Lung microvascular endothelial cell (primary cell): ENCODE results near the gene TRAPPC2L. TPM values are rescaled to one million over a fixed set of nuclear protein-coding genes. Genes with fewer than 3 reads are reported as not detected.

Source experiments
- DNase-seq, 2 donors: peaks; one replicate each; pipeline versions ENCODE4 v3.0.0 to v3.0.0-alpha.2; 2010; ENCODE audit warnings: low read depth in 2 of 2
- total RNA-seq: library from RNA; depleted of rRNA; stranded (reverse); fragments of >200 nt; gene quantifications from 2 replicates; pipeline ENCODE4 v1.2.1, GENCODE V29; 2014

Gene TRAPPC2L, protein sequence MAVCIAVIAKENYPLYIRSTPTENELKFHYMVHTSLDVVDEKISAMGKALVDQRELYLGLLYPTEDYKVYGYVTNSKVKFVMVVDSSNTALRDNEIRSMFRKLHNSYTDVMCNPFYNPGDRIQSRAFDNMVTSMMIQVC
- 35.9 and 49.5 TPM in 2 replicates for total RNA-seq

DNA sequence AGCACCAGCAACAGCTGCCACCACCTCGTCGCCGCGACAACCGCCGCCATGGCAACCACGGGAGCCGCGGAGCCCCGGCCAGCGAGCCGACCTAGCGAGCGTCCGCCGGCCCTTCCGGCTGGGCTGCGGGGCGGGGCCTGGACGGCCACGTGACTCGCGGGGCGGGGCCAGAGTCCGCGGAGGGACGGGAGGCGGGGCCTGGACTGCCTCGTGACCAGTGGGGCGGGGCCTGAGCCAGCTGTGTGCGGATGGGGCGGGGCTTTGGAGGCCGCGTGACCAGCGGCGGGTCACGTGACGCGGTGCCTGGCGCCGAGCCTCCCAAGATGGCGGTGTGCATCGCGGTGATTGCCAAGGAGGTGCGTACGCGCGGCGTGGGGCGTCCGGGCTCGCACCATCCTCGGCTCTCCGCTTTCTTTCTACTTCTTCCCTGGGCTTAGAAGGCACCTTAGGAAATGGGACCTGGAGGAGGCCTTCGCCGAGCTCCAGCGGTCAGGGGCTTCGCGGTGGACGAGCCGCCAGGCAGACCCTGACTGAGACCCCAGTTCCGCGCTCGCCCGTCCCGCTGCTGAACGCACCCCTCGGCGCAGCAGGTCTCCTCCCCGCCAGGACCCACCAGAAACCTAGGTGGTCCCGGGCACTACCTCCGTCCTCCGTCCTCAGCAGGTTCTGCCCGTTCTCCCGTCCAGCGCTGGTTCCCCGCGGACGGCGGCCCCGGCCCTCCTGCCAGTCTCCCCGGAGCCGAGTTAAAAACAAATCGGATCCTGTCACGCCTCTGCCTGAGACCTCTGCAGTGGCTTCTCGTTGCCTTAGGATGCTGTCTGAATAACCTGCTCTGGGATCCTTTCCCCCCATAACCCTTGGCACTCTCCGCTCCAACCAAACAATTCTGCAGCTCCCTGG, at the start of gene TRAPPC2L, which contains the start of gene GALNS:
TRAPPC2L (plus strand) TSS at position 300 of the 900 bp plus-strand sequence; CDS start at position 324, 24 bp downstream.
GALNS (minus strand) TSS at position 120 of the 900 bp plus-strand sequence; CDS start at position 50, 70 bp downstream.
- DNase-seq = peak; percentile 97 to 98

DNA sequence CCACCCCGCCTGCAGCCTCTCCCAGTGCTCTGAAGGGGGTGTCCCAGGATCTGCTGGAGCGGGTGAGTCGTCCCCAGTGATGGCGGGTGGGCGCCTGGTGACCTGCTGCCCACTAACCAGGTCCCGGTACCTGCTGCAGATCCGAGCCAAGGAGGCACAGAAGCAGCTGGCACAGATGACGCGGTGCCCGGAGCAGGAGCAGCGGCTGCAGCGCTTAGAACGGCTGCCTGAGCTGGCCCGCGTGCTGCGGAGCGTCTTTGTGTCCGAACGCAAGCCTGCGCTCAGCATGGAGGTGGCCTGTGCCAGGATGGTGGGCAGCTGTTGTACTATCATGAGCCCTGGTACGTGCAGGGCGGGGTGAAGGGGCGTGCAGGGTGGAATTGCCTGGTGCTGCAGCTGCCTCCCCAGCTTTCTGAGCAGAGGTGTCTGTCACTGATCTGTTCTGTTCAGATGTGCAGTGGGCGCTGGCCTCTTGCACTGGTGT, 49.7 kb upstream of the TRAPPC2L start:
- no peak for DNase-seq

- DNase-seq = no peak
These were observed 49.1 kb upstream of the TRAPPC2L start for GRCh38 chr16:88807626-88808453.

DNA sequence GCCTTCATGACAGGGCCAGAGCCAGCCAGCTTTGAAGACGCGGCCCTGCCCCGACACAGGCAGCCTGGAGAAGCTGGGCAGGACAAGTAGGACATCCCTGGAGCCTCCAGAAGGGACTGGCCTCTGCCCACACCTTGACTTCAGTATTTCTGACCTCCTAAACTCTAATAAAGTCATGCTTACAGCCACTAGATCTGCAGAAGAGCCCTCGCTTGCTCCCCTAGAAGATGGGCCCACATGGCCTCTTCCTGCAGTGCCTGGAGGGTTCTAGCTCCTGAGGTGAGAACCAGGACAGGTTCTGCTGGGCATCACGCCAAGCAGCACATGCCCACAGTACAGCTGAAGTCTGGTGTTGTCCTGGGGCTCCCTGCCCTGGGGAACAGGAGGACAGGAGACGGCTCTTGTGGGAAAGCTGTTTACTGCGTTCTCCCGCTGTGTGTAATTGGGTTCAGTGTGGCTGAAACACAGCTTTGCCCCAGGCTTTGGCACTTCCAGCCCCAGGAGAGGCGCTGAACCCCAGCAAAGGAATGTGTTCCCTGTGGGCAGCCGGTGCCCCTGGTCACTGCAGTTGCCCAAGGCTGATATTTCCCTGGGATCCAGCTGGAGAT, 47.8 kb upstream of the TRAPPC2L start:
- DNase-seq = no peak

DNA sequence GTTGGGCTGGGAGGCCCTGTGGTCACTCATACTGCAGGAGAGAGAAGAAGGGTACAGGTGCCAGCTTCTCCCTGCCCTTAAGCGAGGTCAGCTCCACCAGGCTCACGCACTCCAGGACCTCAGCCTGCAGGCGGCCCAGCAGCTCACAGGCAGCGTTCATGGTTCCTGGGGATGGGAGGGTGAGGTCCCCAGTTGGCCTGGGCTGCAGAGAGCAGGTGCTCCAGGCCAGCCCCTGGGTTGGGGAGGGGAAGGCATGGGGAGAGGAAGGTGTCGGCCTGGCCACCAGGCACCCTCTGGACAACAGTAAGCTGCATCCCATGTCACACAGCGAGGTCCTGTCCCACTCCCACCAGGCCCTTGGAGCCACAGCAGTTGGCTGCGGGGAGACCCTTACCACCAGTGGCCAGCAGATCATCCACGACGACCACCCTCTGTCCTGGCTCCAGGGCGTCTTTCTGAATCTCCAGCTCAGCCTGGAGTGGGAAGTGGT, 47.2 kb upstream of the TRAPPC2L start:
- no peak for DNase-seq

DNA sequence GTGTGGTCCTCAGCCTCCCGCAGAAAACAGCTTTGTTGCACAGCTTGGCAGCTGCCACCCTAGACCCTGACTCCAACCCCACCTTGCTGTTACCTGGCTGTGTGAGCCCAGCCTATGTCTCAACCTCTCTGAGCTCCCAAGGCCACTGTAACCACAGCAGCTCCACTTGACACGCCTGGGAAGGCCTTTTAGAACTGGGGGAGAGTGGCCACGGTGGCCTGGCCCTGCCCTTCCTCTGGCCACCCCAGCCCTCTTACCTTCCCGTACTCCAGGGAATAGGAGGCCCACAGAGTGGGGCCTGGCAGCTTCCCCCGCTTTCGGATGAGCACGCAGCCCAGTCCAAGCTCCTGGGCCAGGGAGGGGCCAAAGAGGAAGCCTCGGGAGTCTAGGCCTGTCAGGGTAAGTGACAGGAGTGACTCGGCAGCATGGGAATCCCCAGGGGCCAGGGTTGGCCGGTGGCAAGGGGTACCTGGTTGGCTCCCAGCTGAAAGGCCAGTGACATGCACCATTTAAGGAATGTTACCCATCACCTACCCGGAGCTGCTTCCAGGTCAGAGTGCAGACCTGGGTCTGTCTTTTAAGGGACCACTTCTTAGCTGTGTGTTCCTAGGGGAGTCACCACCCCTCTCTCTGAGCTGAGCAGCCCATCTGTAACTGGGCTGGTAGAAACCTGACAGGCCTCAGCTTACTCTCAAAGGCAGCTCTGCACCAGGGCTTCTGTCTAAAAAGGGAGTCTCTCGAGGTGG, 46.6 kb upstream of the TRAPPC2L start:
- DNase-seq = no peak

DNA sequence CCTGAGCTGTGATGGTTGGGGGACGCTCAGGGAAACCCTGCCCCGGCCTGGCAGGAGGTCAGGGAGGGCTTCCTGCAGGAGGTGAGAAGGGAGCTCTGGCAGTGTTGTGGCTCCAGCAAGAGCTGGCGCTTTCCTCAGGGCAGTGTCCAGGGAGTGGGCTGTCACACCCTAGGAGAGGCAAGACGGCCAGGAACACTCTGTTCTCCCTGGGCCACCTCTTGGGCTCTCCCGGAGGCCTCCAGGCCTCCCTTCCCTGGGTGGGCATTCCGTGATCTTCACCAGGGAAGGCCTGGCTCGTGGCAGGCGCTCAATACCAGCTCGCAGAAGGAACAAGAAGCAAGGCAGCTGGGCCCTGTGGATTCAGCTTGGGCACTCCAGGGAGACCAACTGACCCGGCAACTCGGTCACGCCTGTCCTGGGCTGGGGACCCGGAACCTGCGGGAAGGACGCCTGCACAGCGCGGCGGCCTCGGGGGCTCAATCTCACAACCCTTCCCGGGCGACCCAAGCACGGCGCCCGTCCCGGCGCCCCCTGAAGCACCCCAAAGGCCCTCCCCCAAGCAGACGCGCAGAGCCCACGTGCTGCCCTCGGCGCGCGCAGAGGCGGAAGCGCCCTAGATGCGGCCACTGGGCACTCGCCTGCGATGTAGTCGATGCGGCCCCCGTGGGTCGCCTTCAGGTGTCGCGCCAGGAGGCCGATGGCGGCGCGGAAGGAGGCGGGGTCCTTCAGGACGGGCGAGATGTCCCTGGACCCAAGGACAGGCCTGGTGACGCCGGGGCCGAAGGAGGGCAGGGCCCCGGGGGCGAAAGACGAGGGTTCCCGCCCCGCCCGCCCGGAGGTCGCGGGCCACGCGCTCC, 45.8 kb upstream of the TRAPPC2L start:
- DNase-seq = peak; percentile 74 to 79

DNA sequence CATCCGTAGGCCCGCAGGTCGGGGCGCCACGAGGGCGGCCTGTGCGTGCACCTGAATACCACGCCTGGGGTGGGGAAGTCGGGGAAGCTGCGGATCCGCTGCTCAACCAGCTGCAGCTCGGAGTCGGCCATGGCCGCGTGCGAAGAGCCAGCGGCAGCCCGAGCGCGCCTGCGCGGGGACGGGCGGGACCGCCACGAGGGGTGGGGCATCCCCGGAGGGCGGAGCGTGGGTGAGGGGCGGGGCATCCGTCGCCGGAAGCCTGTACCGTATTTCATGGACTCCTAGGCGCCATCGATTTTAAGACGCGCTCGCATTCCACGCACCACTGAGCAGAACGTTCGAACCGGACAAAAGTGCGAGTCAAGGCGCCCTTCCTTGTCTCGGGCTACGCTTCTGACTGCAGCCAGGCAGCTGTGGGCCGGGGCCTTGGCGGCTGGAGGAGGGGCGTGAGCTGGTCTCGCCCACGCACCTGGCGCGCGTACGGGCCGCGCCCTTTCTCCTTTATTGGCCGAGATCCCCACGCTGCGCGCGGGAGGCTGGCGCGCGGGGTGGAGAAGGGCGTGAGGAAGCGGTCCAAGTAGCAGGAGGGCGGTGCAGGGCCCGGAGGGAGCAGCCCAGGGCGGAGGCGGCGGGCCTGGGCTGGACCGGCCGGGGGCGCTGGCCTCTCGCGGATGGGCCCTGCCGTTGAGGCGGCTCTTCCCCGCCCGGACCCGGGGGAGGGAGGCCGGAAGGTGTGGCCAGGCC, 45.0 kb upstream of the TRAPPC2L start, which contains the start of gene APRT:
APRT (minus strand) TSS at position 160 of the 744 bp plus-strand sequence; CDS start at position 131, 29 bp downstream.
- DNase-seq = peak; percentile 93 to 95

DNA sequence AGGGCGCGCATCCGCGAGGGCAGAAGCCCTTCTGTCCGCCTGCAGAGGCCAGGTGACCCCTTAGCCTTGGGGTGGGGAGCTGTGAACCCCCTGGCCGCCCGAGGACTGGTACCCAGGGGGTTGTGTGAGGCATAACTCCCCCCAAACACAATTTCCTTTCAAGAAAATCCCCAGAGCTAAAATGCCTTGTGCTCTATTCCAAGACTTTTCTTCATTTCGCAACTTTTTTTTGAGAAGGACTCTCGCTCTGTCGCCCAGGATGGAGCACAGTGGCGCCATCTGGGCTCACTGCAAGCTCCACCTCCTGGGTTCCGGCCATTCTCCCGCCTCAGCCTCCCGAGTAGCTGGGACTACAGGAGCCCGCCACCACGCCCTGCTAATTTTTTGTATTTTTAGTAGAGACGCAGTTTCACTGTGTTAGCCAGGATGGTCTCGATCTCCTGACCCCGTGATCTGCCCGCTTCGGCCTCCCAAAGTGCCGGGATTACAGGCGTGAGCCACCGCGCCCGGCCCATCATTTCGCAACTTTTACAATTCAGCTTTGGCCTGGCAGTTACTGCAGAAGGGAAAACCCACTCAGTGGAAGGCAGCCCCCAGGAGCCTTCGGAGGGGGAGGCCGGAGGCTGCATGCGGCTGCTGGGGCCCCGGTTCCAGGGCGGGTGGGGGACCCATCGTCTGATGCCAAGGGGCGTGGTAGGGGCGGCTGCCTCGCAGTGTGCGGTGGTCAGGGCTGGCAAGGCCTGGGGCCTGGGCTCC, 44.2 kb upstream of the TRAPPC2L start:
- no peak for DNase-seq

GRCh38 chr16:88813269-88814143, 43.4 kb upstream of the TRAPPC2L start:
- no peak for DNase-seq

DNA sequence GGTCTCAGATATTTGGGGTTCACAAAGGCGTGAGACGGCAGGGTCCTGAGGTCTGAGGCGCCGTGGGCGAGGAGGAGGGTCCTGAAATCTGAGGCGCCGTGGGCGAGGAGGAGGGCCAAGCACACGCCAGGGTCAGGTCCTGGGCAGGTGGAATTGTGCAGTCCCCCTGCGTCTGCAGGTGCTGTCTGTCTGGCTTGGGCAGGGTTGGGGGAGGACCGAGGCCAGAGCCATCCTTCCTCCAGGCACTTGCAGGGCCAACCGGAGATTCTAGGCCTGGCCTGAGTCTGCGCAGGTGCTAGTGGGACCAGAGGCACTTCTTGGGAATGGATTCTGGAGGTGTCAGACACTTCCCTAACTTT, 42.8 kb upstream of the TRAPPC2L start:
- no peak for DNase-seq

DNA sequence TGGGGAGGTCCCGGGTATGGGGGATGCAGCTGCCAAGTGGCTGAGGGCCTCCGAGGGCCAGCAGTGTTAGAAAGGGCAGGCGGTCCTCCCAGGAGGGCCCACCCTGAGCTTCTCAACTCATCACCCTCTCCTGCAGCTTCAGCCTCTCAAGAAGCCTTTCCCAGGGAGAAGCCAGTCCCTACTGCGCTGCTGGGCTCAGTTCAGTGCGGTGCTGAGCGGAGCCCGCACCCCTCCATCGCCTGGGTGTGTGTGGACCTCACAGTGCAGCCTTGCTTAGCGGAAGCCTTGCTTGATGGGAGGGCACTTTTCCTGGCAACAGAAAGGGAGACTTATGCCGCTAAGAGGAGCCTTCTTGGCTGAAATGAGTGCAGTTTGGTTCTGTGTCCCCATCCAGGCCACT, 41.7 kb upstream of the TRAPPC2L start:
- DNase-seq = no peak

DNA sequence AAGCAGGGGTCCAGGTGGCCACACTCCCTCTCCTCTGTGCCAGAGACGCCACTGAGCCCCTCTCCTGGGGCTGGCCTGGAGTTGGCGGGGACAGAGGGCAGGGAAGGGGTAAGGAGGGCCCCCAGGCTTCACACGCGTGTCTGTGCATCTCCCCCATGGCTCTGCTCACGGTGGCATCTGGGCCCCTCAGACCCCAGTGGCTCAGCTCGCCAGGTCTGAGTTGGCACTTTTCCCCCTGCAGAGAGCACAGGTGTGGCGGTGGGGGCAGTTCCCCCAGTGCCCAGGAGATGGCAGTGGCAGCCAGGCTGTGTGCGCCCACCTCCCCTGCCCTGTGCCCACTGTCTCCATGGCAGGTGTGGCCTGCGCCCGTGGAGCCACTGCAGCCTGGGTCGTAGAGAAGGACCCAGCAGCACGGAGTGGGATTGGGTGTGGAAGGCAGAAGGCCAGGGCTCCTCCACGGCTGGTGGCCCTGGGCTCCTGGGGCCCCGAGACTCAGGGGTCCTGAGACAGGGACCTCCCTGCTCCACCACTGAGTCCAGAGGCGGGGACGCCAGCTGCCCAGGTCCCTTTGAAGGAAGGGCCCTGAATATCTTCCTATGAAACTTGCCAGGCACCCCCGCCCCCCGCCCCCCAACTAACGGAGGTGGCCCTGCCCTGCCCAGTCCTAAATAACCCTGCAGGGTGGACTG, 40.9 kb upstream of the TRAPPC2L start:
- DNase-seq = peak; percentile 26 to 61

DNA sequence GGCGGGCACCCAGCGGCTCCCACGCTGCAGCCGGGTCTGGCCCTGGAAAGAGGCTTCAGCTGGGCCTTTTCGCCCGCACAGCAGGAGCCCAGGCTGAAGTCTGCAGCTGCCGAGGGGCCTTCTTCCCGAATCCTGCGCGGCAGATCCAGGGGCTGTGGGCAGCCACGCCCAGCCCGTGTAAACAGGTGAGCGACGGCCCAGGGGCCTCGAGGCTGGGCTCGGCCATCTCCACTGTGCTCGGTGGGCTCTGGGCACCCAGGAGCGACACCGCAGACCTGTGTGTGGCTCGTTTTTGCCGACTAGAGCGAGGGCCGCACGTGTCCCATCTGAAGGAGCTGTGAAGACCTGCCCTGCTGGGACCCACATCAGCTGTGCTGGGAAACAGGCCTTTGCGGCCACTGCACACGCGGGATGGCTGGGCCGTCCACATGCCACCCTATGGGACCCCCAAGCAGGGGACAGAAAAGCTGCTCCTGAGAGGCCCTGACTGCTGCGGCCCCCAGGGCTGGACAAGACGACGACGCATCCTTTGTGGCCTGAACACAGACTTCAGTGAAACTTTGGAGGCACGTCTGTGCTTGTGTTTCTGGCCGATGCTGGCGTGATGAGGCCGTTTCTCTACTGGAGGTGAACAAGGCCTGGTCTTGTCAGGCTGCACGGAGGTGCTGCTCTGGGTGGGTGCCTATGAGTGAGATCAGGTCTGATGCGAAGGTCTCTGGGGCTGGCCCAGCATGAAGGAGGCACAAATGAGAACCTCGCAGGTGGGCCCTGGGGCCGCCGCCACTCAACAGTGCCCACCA, 40.0 kb upstream of the TRAPPC2L start:
- DNase-seq = no peak

GRCh38 chr16:88817785-88818574, 38.9 kb upstream of the TRAPPC2L start:
- no peak for DNase-seq
